C4-2B (cell line): ENCODE measurements around the gene TMEM98.

Experiments used
- CTCF ChIP-seq: fragments of 450-650 bp; conservative IDR thresholded peaks from 2 replicates; pipeline ENCODE4 v1.5.1; 2017; ENCODE audit warnings: mild to moderate bottlenecking
- ZFX ChIP-seq: fragments of 450-650 bp; IDR thresholded peaks from 2 replicates; pipeline ENCODE4 v1.6.1; 2017

- TF ChIP-seq ZFX (no peak), CTCF (no peak)
Observed at GRCh38 chr17:32980230-32980629, 52.3 kb downstream of the TMEM98 start.
